ENCODE measurements around the gene TRIO.

The TRIO gene

DNA sequence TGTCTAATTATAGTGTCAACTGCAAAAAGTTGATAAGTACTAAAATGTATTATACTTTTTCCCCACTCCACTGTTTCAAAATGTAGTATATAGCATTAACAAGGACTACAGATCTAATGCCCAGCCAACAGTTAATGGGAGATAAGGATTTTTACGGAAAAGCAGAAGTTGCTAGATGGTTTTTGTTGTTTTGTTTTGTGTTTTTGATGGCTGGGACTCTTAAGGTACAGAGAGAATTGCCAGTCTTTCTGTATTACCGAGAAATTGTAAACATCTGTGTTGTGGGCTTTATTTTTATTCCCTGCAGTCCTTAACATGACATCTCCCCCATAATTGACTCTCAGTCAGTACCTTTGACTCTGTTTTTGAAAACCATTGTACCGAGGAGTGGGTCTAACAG is 44.0 kb downstream of the TRIO start:
- TF ChIP-seq CREB5 (CRISPR knock-in tag; IDR thresholded peaks at IDR 0.05; ENCODE audit: low read depth) (no peak), ZFP3 (CRISPR knock-in tag; IDR thresholded peaks at IDR 0.05) (no peak), PPARA (CRISPR knock-in tag; IDR thresholded peaks at IDR 0.05; ENCODE audit: borderline replicate concordance) (no peak), TCF4 (CRISPR knock-in tag; IDR thresholded peaks at IDR 0.05; ENCODE audit: borderline replicate concordance) (no peak), ZNF8 (CRISPR knock-in tag; IDR thresholded peaks at IDR 0.05) (no peak), POU6F1 (CRISPR knock-in tag; IDR thresholded peaks at IDR 0.05; ENCODE audit: borderline replicate concordance, low read depth) (no peak), ZNF70 (CRISPR knock-in tag; IDR thresholded peaks at IDR 0.05) (no peak), ESRRG (CRISPR knock-in tag; IDR thresholded peaks at IDR 0.05) (no peak), SNAI2 (CRISPR knock-in tag; IDR thresholded peaks at IDR 0.05) (no peak), GLIS3 (CRISPR knock-in tag; IDR thresholded peaks at IDR 0.05) (no peak)
- TF ChIP-seq, protein P1, sequence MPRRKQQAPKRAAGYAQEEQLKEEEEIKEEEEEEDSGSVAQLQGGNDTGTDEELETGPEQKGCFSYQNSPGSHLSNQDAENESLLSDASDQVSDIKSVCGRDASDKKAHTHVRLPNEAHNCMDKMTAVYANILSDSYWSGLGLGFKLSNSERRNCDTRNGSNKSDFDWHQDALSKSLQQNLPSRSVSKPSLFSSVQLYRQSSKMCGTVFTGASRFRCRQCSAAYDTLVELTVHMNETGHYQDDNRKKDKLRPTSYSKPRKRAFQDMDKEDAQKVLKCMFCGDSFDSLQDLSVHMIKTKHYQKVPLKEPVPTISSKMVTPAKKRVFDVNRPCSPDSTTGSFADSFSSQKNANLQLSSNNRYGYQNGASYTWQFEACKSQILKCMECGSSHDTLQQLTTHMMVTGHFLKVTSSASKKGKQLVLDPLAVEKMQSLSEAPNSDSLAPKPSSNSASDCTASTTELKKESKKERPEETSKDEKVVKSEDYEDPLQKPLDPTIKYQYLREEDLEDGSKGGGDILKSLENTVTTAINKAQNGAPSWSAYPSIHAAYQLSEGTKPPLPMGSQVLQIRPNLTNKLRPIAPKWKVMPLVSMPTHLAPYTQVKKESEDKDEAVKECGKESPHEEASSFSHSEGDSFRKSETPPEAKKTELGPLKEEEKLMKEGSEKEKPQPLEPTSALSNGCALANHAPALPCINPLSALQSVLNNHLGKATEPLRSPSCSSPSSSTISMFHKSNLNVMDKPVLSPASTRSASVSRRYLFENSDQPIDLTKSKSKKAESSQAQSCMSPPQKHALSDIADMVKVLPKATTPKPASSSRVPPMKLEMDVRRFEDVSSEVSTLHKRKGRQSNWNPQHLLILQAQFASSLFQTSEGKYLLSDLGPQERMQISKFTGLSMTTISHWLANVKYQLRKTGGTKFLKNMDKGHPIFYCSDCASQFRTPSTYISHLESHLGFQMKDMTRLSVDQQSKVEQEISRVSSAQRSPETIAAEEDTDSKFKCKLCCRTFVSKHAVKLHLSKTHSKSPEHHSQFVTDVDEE (CRISPR knock-in tag; IDR thresholded peaks at IDR 0.05), result no peak
- TF ChIP-seq, protein P2, sequence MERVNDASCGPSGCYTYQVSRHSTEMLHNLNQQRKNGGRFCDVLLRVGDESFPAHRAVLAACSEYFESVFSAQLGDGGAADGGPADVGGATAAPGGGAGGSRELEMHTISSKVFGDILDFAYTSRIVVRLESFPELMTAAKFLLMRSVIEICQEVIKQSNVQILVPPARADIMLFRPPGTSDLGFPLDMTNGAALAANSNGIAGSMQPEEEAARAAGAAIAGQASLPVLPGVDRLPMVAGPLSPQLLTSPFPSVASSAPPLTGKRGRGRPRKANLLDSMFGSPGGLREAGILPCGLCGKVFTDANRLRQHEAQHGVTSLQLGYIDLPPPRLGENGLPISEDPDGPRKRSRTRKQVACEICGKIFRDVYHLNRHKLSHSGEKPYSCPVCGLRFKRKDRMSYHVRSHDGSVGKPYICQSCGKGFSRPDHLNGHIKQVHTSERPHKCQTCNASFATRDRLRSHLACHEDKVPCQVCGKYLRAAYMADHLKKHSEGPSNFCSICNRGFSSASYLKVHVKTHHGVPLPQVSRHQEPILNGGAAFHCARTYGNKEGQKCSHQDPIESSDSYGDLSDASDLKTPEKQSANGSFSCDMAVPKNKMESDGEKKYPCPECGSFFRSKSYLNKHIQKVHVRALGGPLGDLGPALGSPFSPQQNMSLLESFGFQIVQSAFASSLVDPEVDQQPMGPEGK (CRISPR knock-in tag; IDR thresholded peaks at IDR 0.05; ENCODE audit: borderline replicate concordance), result no peak
- ATAC-seq, result no peak

DNA sequence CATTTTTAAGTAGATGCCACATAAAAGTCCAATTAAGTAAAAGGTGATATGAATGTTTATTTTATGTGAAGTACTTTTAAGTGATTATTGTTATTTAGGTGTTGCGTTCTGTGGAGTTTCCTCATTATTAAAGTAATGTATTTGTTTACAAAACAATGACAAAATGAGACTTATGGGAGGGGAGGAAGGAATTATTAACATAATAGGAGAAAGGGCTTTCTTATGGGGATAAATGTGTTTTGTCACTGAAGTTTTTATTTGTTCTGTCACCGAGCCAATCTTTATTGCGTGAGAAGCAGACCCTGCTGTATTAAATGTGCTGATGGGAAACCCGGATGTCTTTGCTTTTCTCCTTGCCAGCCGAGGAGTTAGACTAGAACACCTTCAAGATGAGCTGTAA is 44.5 kb downstream of the TRIO start:
- TF ChIP-seq PPARA (CRISPR knock-in tag; IDR thresholded peaks at IDR 0.05; ENCODE audit: borderline replicate concordance), result no peak
- no peak for TF ChIP-seq BACH2 (CRISPR knock-in tag; IDR thresholded peaks at IDR 0.05; ENCODE audit: borderline replicate concordance)
- TF ChIP-seq POU6F1 (CRISPR knock-in tag; IDR thresholded peaks at IDR 0.05; ENCODE audit: borderline replicate concordance, low read depth), result no peak
- no peak for TF ChIP-seq SNAI2 (CRISPR knock-in tag; IDR thresholded peaks at IDR 0.05)
- no peak for TF ChIP-seq ESRRG (CRISPR knock-in tag; IDR thresholded peaks at IDR 0.05)
- TF ChIP-seq CSDC2 (CRISPR knock-in tag; IDR thresholded peaks at IDR 0.05), result no peak
- TF ChIP-seq ZNF70 (CRISPR knock-in tag; IDR thresholded peaks at IDR 0.05), result no peak
- TF ChIP-seq, protein P1 (CRISPR knock-in tag; IDR thresholded peaks at IDR 0.05), result no peak
- TF ChIP-seq ISL1 (CRISPR knock-in tag; IDR thresholded peaks at IDR 0.05), result no peak
- ATAC-seq, result no peak

GRCh38 chr5:14188778-14189177 is 45.6 kb downstream of the TRIO start:
- TF ChIP-seq ZFP30 (CRISPR knock-in tag; IDR thresholded peaks at IDR 0.05), result no peak
- no peak for TF ChIP-seq ESRRG (CRISPR knock-in tag; IDR thresholded peaks at IDR 0.05)
- TF ChIP-seq SNAI2 (CRISPR knock-in tag; IDR thresholded peaks at IDR 0.05), result no peak
- no peak for TF ChIP-seq ZNF8 (CRISPR knock-in tag; IDR thresholded peaks at IDR 0.05)
- no peak for ATAC-seq
